Left cardiac atrium (tissue), 4 donors: ENCODE measurements around the gene RNF220. TPM values are rescaled to one million over a fixed set of nuclear protein-coding genes. Genes with fewer than 3 reads are reported as not detected.
"Not testable (repeated sequence)": the region's sequence is repeated elsewhere in the genome, so short reads cannot be mapped to it uniquely, and the experiment has no call there.

Experiments
- ATAC-seq, 2 donors: fragments of 200-7000 bp; cut with Tn5 transposase; one replicate each; pipeline ENCODE4 v1.9.1; 2020; ENCODE audit warnings: mild to moderate bottlenecking in 2 of 2, moderate library complexity in 2 of 2
- DNase-seq: peaks from one replicate; pipeline ENCODE4 v3.0.0-alpha.2; 2020
- intact Hi-C, 2 donors: fragments of 100-400 bp; cut with DNase I; formaldehyde crosslinking; loops; one replicate each; pipeline versions ENCODE4 v1.14.1 to v1.15.1; 2022 to 2023
- total RNA-seq, 2 donors: library from RNA; stranded (reverse); fragmentation: NEBNext Ultra II Directional; extraction: Animal tissue kit (Norgen Biotek cat#: 25700); gene quantifications; one replicate each; pipeline ENCODE4 v1.2.1, GENCODE V29; 2021
- donor health status: DM: no; HTN: yes; CAD: no.
- donor health status: DM: no; HTN: yes; CAD: no; lungs with severe emphysema.
- donor health status: DM: yes; HTN: yes; CAD: no.
- donor health status: Dilated cardiomyopathy.

RNF220 gene
- total RNA-seq, 2 donors from 2014 or later, result 67.4 to 68.9 TPM

GRCh38 chr1:44651069-44651468, 246.0 kb downstream of the RNF220 start:
- intact Hi-C loops, result loop anchor here in 1 of 2 donors (5.0 kb wide), 1 partner anchor 39 kb away; no protein-coding TSS in a partner anchor
- no peak for DNase-seq

GRCh38 chr1:44652445-44653106, 247.5 kb downstream of the RNF220 start:
- peak; percentile 76 for DNase-seq
- intact Hi-C loops, result loop anchor here (1.0 to 5.0 kb wide), 2 partner anchors 40 to 43 kb away; no protein-coding TSS in a partner anchor
- ATAC-seq, result peak; percentile 85 to 89

More at GRCh38 chr1:44651069-44651468, 246.0 kb downstream of the RNF220 start:
- ATAC-seq, result no peak

- intact Hi-C loops, result loop anchor here (1.0 to 5.0 kb wide), 2 partner anchors 41 to 44 kb away; no protein-coding TSS in a partner anchor
- no peak for DNase-seq
- ATAC-seq, result no peak
These were observed 248.3 kb downstream of the RNF220 start for GRCh38 chr1:44653107-44653964.

- DNase-seq, result no peak
- no peak for ATAC-seq
- intact Hi-C loops, result loop anchor here in 1 of 2 donors (5.0 kb wide), 1 partner anchor 42 kb away; no protein-coding TSS in a partner anchor
These were observed 249.6 kb downstream of the RNF220 start for GRCh38 chr1:44654621-44655187.

- intact Hi-C loops, result no loop called here
- ATAC-seq (peak in 1 of 2 donors; percentile 12), DNase-seq (no peak)
These were observed 250.6 kb downstream of the RNF220 start for GRCh38 chr1:44655609-44656008.

GRCh38 chr1:44659566-44659965, 254.5 kb downstream of the RNF220 start:
- intact Hi-C loops, result no loop called here
- ATAC-seq, result no peak
- no peak for DNase-seq

- intact Hi-C loops, result no loop called here
- DNase-seq, result peak; percentile 78
- peak; percentile 90 to 93 for ATAC-seq
These were observed 255.1 kb downstream of the RNF220 start for GRCh38 chr1:44660176-44660575.

GRCh38 chr1:44661781-44662682, 257.0 kb downstream of the RNF220 start:
- intact Hi-C loops, result no loop called here

GRCh38 chr1:44662683-44663030, 257.6 kb downstream of the RNF220 start:
- ATAC-seq, result no peak

More at GRCh38 chr1:44661781-44662682, 257.0 kb downstream of the RNF220 start:
- DNase-seq, result no peak
- no peak for ATAC-seq

GRCh38 chr1:44663417-44663816, 258.4 kb downstream of the RNF220 start:
- DNase-seq, result no peak
- intact Hi-C loops, result no loop called here
- ATAC-seq, result no peak

More at GRCh38 chr1:44662683-44663030, 257.6 kb downstream of the RNF220 start:
- DNase-seq, result no peak
- intact Hi-C loops, result no loop called here

GRCh38 chr1:44664730-44665370, 259.8 kb downstream of the RNF220 start:
- intact Hi-C loops, result no loop called here
- DNase-seq (no peak), ATAC-seq (no peak)

GRCh38 chr1:44666719-44667118, 261.7 kb downstream of the RNF220 start:
- DNase-seq, intact Hi-C loops, ATAC-seq: not testable (repeated sequence)

GRCh38 chr1:44670751-44671640, 265.9 kb downstream of the RNF220 start:
- DNase-seq (no peak), ATAC-seq (no peak)
- intact Hi-C loops, result no loop called here

- ATAC-seq (no peak), DNase-seq (no peak)
- intact Hi-C loops, result no loop called here
These were observed 267.4 kb downstream of the RNF220 start for GRCh38 chr1:44672254-44672955.

- intact Hi-C loops, result no loop called here
- ATAC-seq (no peak), DNase-seq (no peak)
These were observed 268.1 kb downstream of the RNF220 start for GRCh38 chr1:44672961-44673674.

- DNase-seq, result no peak
- peak; percentile 0 to 2 for ATAC-seq
- intact Hi-C loops, result no loop called here
These were observed 268.6 kb downstream of the RNF220 start for GRCh38 chr1:44673675-44674112.
